SK-N-SH (cell line): Measurements from ENCODE around the gene EXOC6B. TPM values are rescaled to one million over a fixed set of nuclear protein-coding genes. Genes with fewer than 3 reads are reported as not detected.

Experiments used
- CTCF ChIA-PET: fragments of 300-600, 350-600 bp; formaldehyde crosslinking; extraction: SDS; loops from one replicate; lab custom pipeline; 2021; lab: Yijun Ruan, JAX
- POLR2A ChIA-PET: fragments of 350-600 bp; sonication (Branson Sonifier 250); formaldehyde crosslinking; extraction: SDS; loops from one replicate; lab custom pipeline; 2020; ENCODE audit warnings: antibody characterized with exemption, inconsistent platforms; lab: Yijun Ruan, JAX
- DNase-seq: peaks from one replicate; pipeline ENCODE4 v3.0.0; 2012
- H2AFZ ChIP-seq: fragments of 200-600 bp; sonication (generic); 2 replicates; pipeline ENCODE4 v1.8.1; 2016; ENCODE audit warnings: antibody characterized with exemption, mild to moderate bottlenecking, low read depth
- H3F3A ChIP-seq: fragments of 200-600 bp; sonication (generic); replicated peaks from 2 replicates; pipeline ENCODE3; 2016; ENCODE audit warnings: antibody characterized with exemption, mild to moderate bottlenecking; ENCODE audit not compliant: insufficient read depth
- H3K27ac ChIP-seq, 2 experiments: fragments of 200-500 bp in 1 of 2; fragments of 200-600 bp in 1 of 2; sonication (Bioruptor generic) in 1 of 2; sonication (generic), shearing (Covaris generic) in 1 of 2; 2 replicates each; pipeline versions ENCODE4 v1.5.1 to v1.6.1; 2014 to 2016; ENCODE audit warnings: low read depth in 2 of 2, inconsistent platforms in 1 of 2, low read length in 1 of 2, mild to moderate bottlenecking in 1 of 2, mixed read lengths in 1 of 2
- H3K27me3 ChIP-seq: fragments of 200-600 bp; sonication (generic), shearing (Covaris generic); 2 replicates; pipeline ENCODE4 v1.6.1; 2016; ENCODE audit warnings: mixed run types; ENCODE audit not compliant: insufficient read depth
- H3K36me3 ChIP-seq, 2 experiments: fragments of 200-500 bp in 1 of 2; fragments of 200-600 bp in 1 of 2; sonication (Bioruptor generic) in 1 of 2; sonication (generic) in 1 of 2; replicated peaks in 1 of 2; 2 replicates each; pipeline versions ENCODE3 to v1.5.1; 2014 to 2016; ENCODE audit warnings: low read length in 1 of 2, mild to moderate bottlenecking in 1 of 2; ENCODE audit not compliant: insufficient read depth in 2 of 2, control insufficient read depth in 1 of 2
- H3K4me1 ChIP-seq, 2 experiments: fragments of 200-500 bp in 1 of 2; fragments of 200-600 bp in 1 of 2; sonication (Bioruptor generic) in 1 of 2; sonication (generic), shearing (Covaris generic) in 1 of 2; 2 replicates each; pipeline versions ENCODE4 v1.5.1 to v1.6.1; 2014 to 2016; ENCODE audit warnings: low read depth in 1 of 2, low read length in 1 of 2, mixed run types in 1 of 2; ENCODE audit not compliant: insufficient read depth in 2 of 2, control insufficient read depth in 1 of 2
- H3K4me2 ChIP-seq: fragments of 200-600 bp; sonication (generic), shearing (Covaris generic); 2 replicates; pipeline ENCODE4 v1.6.1; 2017; ENCODE audit warnings: mixed run types
- H3K4me3 ChIP-seq, 2 experiments: fragments of 200-500 bp in 1 of 2; fragments of 200-600 bp in 1 of 2; sonication (Bioruptor generic) in 1 of 2; sonication (generic), shearing (Covaris generic) in 1 of 2; 2 replicates each; pipeline versions ENCODE4 v1.5.1 to v1.8.1; 2014 to 2016; ENCODE audit warnings: low read depth in 2 of 2, inconsistent platforms in 1 of 2, low read length in 1 of 2, mild to moderate bottlenecking in 1 of 2, mixed read lengths in 1 of 2, moderate library complexity in 1 of 2
- H3K79me2 ChIP-seq: fragments of 200-600 bp; sonication (generic); 2 replicates; pipeline ENCODE4 v1.8.1; 2017; ENCODE audit warnings: mild to moderate bottlenecking; ENCODE audit not compliant: insufficient read depth
- H3K9ac ChIP-seq: fragments of 200-600 bp; sonication (generic); 2 replicates; pipeline ENCODE4 v1.6.1; 2017; ENCODE audit warnings: mixed run types
- H3K9me2 ChIP-seq: fragments of 200-600 bp; sonication (generic); 2 replicates; pipeline ENCODE4 v1.6.1; 2017; ENCODE audit warnings: mixed run types
- H3K9me3 ChIP-seq: fragments of 200-600 bp; sonication (generic); 2 replicates; pipeline ENCODE4 v1.6.1; 2017; ENCODE audit warnings: mixed run types, mild to moderate bottlenecking, moderate library complexity
- H4K20me1 ChIP-seq: fragments of 200-600 bp; sonication (generic); 2 replicates; pipeline ENCODE4 v1.6.1; 2017; ENCODE audit warnings: mild to moderate bottlenecking, mixed run types; ENCODE audit not compliant: insufficient read depth
- EP300 ChIP-seq, 2 experiments: IDR thresholded peaks; 2 replicates each; pipeline versions ENCODE4 v1.4.0 to v1.6.1; 2012; ENCODE audit warnings: borderline replicate concordance in 1 of 2, low read depth in 1 of 2, low read length in 1 of 2
- FOSL2 ChIP-seq: IDR thresholded peaks from 2 replicates; pipeline ENCODE4 v1.4.0; 2012; ENCODE audit warnings: low read depth, mild to moderate bottlenecking, moderate library complexity, borderline replicate concordance
- FOXM1 ChIP-seq: IDR thresholded peaks from 2 replicates; pipeline ENCODE4 v1.4.0; 2012; ENCODE audit warnings: low read depth, mild to moderate bottlenecking
- MEF2A ChIP-seq: IDR thresholded peaks from 2 replicates; pipeline ENCODE4 v1.4.0; 2012; ENCODE audit warnings: low read depth, borderline replicate concordance
- MXI1 ChIP-seq: IDR thresholded peaks from 2 replicates; pipeline ENCODE4 v1.6.1; 2012; ENCODE audit warnings: mild to moderate bottlenecking, low read depth, low read length, improper control_type of control experiment
- NFIC ChIP-seq: IDR thresholded peaks from 2 replicates; pipeline ENCODE4 v1.4.0; 2012; ENCODE audit warnings: borderline replicate concordance
- NRF1 ChIP-seq: IDR thresholded peaks from 2 replicates; pipeline ENCODE4 v1.6.1; 2012; ENCODE audit warnings: low read depth, mild to moderate bottlenecking, low read length
- RAD21 ChIP-seq: IDR thresholded peaks from 2 replicates; pipeline ENCODE4 v1.6.1; 2012; ENCODE audit warnings: mild to moderate bottlenecking, low read length
- RCOR1 ChIP-seq: fragments of 150-350 bp; IDR thresholded peaks from 2 replicates; pipeline ENCODE4 v1.6.1; 2017; ENCODE audit warnings: antibody characterized with exemption, low read length
- SIN3A ChIP-seq: IDR thresholded peaks from 2 replicates; pipeline ENCODE4 v1.6.1; 2012; ENCODE audit warnings: low read depth, mild to moderate bottlenecking, low read length, moderate library complexity, borderline replicate concordance
- TCF12 ChIP-seq: IDR thresholded peaks from 2 replicates; pipeline ENCODE4 v1.4.0; 2012
- WGBS: methylation state at CpG from one replicate; pipeline ENCODE4 v1.1.6; 2017; ENCODE audit warnings: low lambda C conversion rate; 5-methylcytosine and 5-hydroxymethylcytosine counted together
- polyA plus RNA-seq, 3 experiments: library from polyadenylated mRNA; depleted of rRNA; stranded (reverse); fragments of >200 nt; gene quantifications; 2 replicates each; pipeline ENCODE4 v1.2.3, GENCODE V29; 2012
- TF ChIP-seq, protein P1 (sequence below): IDR thresholded peaks from 2 replicates; pipeline ENCODE4 v1.4.0; 2012; ENCODE audit warnings: low read depth
- TF ChIP-seq, protein P2 (sequence below): IDR thresholded peaks from 2 replicates; pipeline ENCODE4; 2012

The EXOC6B gene
- polyA plus RNA-seq, 1 of the 3 experiments (the other 2 are of a cell fraction), result 7.4 TPM

- ChIA-PET CTCF (interaction anchor here (0.8 kb wide), 1 partner anchor 137 kb away, joined by 3 read pairs; no protein-coding TSS in a partner anchor), POLR2A (no interaction called here)
- no peaks in the 10 kb centered on the region for H3K27me3 ChIP-seq
- H3K79me2 ChIP-seq, result no peaks in the 10 kb centered on the region
- H3K4me2 ChIP-seq, result no peak overlapping the region
- peaks cover 2 to 14% of the 10 kb centered on the region in 2 experiments; a peak in 3 of 4 replicates for H3K4me1 ChIP-seq
- no peak overlapping the region for H2AFZ ChIP-seq
- H3K36me3 ChIP-seq, result peaks cover 0 to 2% of the 10 kb centered on the region in 2 experiments
- no peaks in the 10 kb centered on the region for H3K9me3 ChIP-seq
- H3K4me3 ChIP-seq, result no peak overlapping the region
- TF ChIP-seq NFIC (no peak), EP300 (IDR thresholded peaks at IDR 0.05; ENCODE audit: borderline replicate concordance in 1 of 2, low read depth in 1 of 2, low read length in 1 of 2) (peak in 1 of 2 experiments; percentile 22; a peak in 1 of 4 replicates), TCF12 (peak; percentile 11; the same call in 1 of the 2 replicates), RCOR1 (0 out of 2 replicates have a peak, but pooled peaks have one; percentile 39), MXI1 (peak; percentile 92)
- TF ChIP-seq, protein P1, sequence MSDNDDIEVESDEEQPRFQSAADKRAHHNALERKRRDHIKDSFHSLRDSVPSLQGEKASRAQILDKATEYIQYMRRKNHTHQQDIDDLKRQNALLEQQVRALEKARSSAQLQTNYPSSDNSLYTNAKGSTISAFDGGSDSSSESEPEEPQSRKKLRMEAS, result no peak
- TF ChIP-seq, protein P2, sequence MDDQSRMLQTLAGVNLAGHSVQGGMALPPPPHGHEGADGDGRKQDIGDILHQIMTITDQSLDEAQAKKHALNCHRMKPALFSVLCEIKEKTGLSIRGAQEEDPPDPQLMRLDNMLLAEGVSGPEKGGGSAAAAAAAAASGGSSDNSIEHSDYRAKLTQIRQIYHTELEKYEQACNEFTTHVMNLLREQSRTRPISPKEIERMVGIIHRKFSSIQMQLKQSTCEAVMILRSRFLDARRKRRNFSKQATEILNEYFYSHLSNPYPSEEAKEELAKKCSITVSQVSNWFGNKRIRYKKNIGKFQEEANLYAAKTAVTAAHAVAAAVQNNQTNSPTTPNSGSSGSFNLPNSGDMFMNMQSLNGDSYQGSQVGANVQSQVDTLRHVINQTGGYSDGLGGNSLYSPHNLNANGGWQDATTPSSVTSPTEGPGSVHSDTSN, result peak; percentile 14; the same call in 1 of the 2 replicates
- H3K9ac ChIP-seq, result no peak overlapping the region
- 84% methylated on average over 3 of the region's 3 CpGs for WGBS
- no peaks in the 10 kb centered on the region for H4K20me1 ChIP-seq
- H3K9me2 ChIP-seq, result no peaks in the 10 kb centered on the region
- peak; percentile 6 for DNase-seq
- no peaks in the 10 kb centered on the region for H3F3A ChIP-seq
- no peak overlapping the region for H3K27ac ChIP-seq
These were observed 103.3 kb downstream of the EXOC6B start for GRCh38 chr2:72722492-72723070.

GRCh38 chr2:72719416-72719815 is 106.4 kb downstream of the EXOC6B start:
- POLR2A ChIA-PET, result no interaction called here

DNA sequence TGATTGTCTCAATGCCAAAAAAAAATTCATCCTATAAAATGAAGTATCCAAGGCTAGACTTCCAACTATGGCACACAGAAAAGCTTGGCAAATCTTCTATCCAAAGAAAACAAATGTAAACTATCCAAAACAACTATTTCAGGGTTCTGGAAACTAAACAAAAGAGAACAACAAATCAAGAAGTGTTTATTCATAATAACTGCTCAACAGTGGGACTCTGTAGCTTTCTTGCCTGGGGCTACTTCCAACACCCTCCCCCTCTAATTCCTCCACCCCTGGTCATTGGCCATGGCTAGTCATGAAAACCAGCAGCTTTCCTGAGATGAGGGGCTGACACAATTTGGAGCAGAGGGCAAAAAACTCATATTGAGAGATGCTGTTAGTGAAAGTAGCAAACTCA is 107.0 kb downstream of the EXOC6B start:
- no peak overlapping the region for H3K4me3 ChIP-seq
- no peak overlapping the region for H3K27ac ChIP-seq
- no peak overlapping the region for H2AFZ ChIP-seq
- POLR2A ChIA-PET, result no interaction called here
- no peaks in the 10 kb centered on the region for H3K27me3 ChIP-seq
- H4K20me1 ChIP-seq, result no peaks in the 10 kb centered on the region
- H3K9me3 ChIP-seq, result no peaks in the 10 kb centered on the region
- H3F3A ChIP-seq, result no peaks in the 10 kb centered on the region
- H3K79me2 ChIP-seq, result no peaks in the 10 kb centered on the region
- no peak overlapping the region for H3K4me2 ChIP-seq
- no peaks in the 10 kb centered on the region for H3K9me2 ChIP-seq
- no peak for TF ChIP-seq MEF2A
- TF ChIP-seq, all 33 proteins: peak for 0
- peaks cover 2 to 14% of the 10 kb centered on the region in 2 experiments; a peak in 3 of 4 replicates for H3K4me1 ChIP-seq
- DNase-seq, result no peak
- peaks cover 0 to 9% of the 10 kb centered on the region in 2 experiments for H3K36me3 ChIP-seq
- CTCF ChIA-PET, result interaction anchor here (0.6 to 1.9 kb wide), 4 partner anchors 10 to 1172 kb away, joined by 3 to 6 read pairs (median 4); no protein-coding TSS in a partner anchor
- no peak overlapping the region for H3K9ac ChIP-seq

More at GRCh38 chr2:72719416-72719815, 106.4 kb downstream of the EXOC6B start:
- Histone ChIP-seq H3K9me3 (no peaks in the 10 kb centered on the region), H3K27me3 (no peaks in the 10 kb centered on the region), H3K9ac (no peak overlapping the region), H3K9me2 (no peaks in the 10 kb centered on the region), H3K4me3 (no peak overlapping the region), H3F3A (no peaks in the 10 kb centered on the region), H2AFZ (no peak overlapping the region), H3K4me1 (peaks cover 2 to 14% of the 10 kb centered on the region in 2 experiments; a peak in 3 of 4 replicates), H3K4me2 (no peak overlapping the region), H3K79me2 (no peaks in the 10 kb centered on the region), H3K36me3 (peaks cover 0 to 9% of the 10 kb centered on the region in 2 experiments), H4K20me1 (no peaks in the 10 kb centered on the region), H3K27ac (no peak overlapping the region)
- WGBS, result 93% methylated on average over 4 of the region's 4 CpGs
- DNase-seq, result no peak
- TF ChIP-seq FOSL2 (no peak), NRF1 (no peak), SIN3A (no peak), FOXM1 (no peak), TCF12 (no peak), RAD21 (no peak)
- CTCF ChIA-PET, result interaction anchor here (0.6 to 1.9 kb wide), 3 partner anchors 10 to 1173 kb away, joined by 3 to 6 read pairs (median 6); no protein-coding TSS in a partner anchor
